Activated gamma-delta T cell (primary cell): ENCODE data around the gene FHOD3.

Source experiments
- DNase-seq: peaks from one replicate; lab custom pipeline; 2025; lab: John Stamatoyannopoulos, UW

The FHOD3 gene

DNA sequence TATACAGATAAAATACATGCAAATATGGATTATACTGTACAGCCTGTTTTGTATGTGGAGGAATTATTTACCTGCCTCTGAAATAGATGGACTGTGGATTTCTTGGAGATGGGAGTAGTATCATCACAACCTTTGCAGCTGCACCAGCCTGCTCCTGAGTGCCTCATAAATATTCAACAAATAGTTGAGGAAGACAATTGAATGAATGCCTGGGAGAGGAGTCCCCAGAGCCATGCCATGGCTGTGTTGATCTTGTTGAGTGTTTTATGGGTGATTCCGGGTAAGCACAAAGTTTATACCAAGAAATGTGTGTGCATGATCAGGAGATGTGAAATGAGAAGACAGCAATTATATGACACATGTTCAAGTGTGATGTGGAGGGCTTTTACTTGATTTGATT, 225.0 kb downstream of the FHOD3 start:
- DNase-seq: no peak

DNA sequence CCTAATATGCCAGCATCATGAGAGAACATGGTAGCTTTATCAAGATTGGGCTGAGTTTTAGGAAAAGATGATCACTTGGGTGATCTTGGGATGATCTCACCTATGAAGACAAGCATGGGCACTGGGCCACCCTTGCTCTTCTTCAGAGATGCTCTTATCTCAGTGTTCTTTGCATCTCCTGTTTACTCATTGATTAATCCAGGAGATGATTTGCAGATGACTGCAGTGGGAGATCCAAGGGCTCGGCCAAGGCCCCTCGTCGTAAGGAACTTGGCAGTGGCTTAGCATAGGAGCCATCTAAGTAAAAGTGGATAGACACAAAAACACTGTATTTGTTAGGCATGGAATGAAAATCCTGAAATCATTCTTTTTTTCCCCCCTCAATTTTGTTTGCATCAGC, 228.4 kb downstream of the FHOD3 start:
- no peak for DNase-seq

DNA sequence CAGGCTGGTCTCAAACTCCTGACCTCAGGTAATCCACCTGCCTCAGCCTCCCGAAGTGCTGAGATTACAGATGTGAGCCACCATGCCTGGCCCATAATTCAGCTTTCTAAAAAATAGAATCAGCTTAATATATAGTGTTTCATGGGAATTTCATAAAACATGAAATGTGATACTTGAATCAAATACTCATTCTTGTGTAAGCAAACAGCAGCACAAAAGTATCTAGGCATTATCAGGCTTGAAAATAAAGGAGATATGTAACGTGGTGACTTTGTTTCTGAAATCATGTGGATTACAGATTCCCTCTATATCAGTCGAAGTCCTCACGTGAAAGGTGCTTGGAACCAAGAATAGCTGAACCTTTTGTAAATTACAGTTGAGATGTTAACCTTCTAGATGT, 229.1 kb downstream of the FHOD3 start:
- no peak for DNase-seq

DNA sequence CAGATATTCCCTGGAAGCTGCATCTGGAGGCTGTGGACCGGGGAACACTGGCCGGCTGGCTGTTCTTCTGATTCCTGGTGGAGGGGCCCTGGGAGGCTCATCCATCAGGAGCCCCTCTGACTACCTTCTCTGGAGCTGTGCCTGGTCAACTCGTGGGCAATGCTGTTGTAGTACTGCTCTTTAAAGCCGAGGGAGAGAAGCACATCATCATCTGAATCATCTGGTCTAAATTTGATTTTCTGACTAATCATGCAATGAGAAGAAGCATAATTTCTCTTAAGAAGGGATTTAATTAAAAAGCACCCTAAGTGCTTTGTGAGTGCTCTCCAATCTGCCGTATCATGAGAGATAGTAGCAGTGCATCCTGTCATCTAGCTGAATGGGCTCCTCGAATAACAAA, 229.5 kb downstream of the FHOD3 start:
- DNase-seq: no peak

DNA sequence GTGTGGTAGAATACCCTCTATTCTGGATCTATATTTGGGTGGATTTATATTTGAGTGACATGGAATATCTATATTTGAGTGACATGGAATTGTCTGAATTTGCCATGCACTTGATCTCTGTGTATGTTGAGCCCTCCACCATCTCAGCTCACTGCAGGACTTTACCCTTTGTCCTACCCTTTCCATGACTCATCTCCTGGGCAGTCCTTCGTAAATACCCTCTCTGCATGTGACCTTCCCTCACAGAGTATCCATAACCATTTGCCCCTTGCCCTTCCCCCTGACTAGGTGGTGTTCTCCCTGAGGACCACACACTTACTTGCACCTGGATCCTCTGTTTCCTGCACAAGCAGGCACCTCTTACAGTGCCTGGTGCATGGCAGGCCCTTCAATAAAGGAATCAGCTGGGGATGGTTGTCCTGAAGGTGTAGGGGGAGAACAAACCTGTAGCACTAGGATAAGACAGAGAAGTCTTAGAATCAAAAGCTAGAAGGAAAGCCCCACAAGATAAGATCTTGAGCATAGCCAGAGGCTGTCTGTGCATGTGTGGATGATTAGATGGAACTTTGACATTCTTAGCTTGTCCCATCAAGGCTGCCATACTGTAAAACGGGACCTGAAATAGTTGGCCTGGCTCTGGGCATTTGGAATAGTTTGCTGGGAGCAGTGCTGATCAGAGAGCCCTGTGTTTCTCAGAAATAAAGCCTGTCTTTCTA, 230.4 kb downstream of the FHOD3 start:
- DNase-seq: no peak

DNA sequence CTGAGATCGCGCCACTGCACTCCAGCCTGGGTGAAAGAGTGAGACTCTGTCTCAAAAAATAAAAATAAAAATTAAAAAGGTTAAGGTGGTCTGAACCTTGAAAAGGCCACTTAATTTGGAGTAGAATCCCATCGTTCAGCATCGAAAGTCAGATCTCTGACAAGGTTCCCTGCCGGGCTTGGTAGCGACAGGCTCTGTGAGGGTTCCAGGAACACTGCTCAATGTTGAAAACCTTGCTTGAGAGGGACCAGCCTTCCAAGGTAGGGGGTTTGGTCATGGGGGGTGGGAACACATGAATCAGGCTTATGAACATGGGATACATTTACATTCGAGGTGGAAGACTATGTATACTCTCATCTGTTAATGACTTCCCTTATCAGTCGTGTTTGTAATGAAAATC, 232.2 kb downstream of the FHOD3 start:
- no peak for DNase-seq

DNA sequence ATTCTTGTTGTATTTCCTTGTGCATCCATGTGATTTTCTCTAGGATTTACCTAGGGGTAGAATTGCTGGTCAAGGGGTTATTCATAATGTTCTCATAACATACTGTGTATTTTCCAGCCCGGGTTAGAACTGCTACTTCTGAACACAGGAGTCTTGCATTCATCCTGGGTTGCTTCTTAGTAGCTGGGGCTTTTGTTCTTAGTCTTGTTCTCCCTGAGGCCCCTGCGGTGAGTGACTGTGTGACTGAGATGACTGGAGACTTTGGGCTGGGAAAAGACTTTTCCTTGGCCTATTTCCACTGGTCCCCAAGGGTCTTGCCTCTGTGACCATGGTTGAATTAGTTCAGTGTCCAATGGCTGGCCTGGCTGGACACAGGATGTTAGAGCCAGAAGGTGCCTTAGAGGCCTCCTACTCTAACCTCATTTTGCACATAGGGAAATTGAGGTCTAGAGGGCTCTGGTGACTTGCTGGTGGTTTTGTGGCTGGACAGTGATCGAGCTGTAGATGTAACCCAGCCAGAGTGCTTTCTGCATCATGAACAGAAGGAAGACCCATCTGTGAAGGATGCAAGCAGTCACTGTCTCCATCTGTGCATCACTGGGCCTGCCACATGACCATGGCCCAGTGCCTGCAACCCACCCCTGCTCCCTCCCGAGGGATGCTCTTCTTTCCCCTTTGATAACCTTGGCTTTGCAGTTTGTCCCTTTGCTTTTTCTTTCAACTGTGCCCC, 233.3 kb downstream of the FHOD3 start:
- DNase-seq: no peak

DNA sequence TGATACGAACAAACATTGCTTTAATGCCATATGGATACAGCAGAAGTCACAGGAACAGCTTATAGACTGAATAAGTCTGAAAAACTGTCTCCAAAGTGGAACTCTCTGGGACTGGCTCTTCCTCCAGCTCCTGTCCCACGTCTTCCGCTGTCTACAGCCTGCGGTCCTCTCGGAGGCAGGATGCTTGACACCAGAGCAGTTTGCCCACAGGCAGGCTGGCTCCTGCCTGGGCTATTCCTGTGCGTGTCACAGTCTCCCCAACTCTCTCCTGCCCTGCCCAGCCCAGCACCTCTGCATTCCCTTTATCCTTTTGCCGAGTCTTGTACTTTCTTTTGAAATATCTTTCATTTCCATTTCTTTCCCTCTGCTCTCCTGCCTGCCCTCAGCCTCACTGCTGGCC, 234.1 kb downstream of the FHOD3 start:
- no peak for DNase-seq

DNA sequence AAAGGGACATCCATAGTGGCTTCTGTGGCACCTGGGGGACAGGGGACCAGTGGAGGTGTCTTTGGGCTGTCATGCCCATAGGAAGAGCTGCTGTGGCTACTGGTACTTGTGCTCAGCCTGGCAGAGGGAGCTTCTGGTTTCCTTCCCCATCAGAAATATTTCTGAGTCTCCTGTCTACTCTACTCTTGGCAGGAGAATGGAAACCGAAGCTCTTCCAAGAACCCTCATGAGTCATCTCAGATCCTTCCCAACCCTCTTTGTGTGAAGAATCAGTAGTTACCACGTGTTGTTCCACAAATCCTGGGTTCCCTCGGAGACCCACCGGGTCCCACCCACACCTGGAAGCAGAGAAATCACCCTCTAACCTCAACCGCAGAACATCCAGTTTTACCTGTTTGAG, 234.9 kb downstream of the FHOD3 start:
- DNase-seq: no peak

DNA sequence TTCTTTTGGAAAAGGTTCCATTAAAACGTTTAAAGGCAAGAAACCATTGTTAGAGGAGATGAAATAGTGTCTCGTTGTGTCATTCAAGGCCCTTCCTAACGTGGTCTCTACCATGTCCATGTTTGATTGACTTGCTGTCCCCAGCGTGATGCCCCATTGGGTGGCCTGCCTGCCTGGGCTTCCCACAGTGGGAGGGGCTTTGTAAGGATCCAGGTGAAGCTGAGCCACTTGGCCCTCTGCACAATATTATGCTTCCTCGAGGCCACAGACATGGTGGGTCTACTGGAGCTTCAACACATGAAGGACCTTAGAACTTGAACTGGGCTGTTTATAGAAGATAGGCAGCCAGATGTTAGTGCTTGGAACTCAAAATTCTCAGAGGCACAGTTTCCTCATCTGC, 235.3 kb downstream of the FHOD3 start:
- no peak for DNase-seq

DNA sequence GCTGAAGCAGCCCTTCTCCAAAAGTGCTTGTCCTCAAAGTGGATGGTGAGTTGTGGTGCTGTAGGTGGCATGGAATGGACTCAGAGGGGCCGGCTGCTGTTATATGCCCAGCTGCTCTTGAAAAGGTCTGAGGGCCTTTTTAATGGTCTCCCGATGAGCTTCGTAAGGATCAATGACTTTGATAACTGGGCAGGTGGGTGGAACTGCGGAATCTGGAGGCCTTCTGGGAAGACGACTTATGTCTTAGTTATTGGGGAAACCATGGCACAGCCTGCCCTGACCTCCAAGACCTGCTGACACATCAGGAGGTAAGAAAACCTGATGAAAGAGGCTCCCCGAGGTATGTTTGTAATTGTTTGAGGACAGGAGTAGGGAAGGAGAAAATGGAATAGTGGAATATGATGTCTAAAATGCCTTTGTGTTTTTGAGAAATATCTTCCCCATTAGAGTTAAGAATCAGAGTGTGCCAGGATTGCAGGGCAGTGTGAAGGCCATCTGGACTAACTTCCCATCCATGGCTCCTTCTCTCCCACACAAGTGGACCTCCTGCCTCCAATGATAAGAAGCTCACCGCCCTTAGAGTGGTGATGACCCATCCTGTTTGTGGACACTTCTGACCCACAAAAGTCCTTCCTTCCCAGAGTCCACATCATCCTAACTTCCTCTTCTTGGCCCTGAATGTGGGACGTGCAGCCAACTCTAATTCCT, 236.1 kb downstream of the FHOD3 start:
- no peak for DNase-seq

DNA sequence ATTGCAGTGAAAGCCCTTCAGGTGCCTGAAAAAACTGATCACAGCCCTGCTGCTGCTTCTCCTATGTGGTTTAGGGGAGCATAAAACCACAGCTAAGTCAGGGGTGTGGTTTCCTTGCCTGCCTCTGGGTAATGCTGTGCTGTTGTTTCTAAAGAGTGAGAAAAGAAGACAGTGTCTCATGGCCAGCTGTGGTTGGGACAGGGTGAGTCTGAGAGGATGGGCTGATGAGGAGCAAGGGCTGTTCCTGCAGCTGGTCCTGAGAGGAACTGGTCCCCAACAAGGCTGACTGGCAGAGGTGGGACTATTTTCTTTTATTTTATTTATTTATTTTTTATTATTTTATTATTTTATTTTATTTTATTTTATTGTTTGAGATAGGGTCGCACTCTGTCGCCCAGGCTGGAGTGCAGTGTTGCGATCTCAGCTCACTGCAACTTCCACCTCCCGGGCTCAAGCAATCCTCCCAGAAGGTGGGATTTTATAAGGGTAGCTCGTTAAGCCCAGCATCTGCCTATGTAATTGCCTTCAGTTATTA, 236.7 kb downstream of the FHOD3 start:
- no peak for DNase-seq

DNA sequence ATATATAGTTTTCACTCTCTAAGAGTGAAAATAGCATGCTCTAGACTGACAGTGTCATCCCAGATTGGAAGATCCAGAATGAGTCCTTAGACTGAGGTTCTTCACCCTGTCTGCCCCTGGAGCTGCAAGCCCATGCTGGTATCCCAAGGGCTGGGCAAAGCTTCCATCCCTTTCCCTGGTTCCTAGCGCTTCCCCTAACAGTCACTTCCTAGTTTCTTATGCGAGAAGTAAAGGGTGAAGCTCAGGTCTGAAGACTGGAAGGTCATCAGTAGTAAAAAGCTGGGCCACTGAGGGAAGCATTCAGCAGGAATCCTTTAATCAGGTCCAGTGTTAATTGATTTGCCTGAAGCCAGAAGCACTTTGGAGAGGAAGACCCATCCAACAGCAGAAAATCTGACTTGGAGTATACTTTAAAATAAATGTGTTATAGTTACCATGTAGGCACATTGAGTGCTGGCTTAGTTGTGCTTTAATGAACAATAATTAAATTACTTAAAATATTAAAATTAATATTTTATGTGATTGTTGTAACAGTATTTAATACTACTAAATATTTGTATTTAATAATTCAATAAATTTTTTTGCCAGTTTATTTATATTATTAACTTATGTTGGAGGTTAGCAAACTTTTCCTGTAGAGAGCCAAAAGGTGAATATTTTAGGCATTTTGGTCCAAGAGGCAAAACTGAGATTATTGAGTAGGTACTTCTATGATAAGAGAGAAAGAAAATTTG, 237.9 kb downstream of the FHOD3 start:
- DNase-seq: no peak

DNA sequence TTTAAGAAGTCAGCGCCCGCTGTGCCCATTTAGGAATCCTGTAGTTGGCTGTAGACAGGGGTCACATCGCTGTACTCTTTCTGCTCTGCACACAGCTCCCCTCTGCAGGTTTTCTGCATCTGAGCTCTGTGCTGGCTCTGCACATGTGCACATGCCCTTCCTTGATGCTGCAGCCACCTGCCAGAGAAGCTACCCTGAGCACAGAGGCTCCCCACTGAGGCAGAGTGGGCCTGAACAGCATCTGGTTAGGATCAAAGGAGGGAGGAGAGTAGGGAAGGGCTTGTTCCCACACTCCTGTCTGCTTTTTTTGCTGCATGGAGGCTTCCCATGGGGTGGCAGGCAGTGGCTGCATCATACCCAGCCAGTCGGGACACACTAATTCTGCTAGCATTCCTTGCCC, 238.9 kb downstream of the FHOD3 start:
- DNase-seq: no peak

DNA sequence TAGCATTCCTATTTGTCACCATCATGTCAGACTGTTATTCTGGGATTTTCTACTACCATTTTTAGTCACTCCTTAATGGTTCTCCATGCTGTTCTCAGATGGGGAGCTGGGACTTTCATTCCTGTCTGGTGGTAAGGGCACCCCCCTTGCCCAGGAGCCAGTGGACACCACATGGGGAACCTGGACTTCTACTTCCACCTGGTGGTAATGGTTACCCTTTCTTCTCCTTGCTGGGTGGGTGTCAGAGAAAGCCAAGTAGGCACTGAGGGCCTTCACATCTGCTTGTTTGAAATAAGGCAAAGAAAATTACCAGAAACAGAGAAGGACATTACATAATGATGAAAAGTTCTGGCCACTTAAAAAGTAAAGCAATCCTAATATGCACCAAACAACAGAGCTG, 239.8 kb downstream of the FHOD3 start:
- no peak for DNase-seq

DNA sequence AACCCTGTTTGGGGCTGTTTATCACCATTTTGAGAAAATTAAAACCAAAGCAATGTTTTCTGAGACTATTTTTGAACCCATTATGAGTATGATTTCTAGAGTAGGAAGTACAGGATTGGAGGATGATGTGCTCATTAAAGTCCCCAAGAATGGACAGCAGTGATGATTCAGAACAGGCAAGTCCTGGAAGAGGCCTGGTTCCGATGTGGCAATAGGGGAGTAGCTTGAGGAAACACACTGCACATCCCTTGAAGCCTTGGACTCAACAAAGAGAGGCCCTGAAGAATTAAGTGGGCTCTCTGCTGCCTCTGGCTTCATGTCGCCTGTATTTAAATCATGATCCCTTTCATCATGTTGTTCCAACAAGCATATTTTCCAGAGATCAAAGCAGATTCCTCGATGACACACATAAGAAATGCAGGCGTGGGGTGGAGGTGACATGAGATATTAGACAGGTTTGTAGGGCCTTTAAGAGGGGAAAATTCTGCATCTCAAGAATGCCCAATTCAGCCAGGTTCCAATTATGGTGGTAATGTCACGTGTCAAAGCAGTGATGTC, 242.2 kb downstream of the FHOD3 start:
- DNase-seq: no peak

DNA sequence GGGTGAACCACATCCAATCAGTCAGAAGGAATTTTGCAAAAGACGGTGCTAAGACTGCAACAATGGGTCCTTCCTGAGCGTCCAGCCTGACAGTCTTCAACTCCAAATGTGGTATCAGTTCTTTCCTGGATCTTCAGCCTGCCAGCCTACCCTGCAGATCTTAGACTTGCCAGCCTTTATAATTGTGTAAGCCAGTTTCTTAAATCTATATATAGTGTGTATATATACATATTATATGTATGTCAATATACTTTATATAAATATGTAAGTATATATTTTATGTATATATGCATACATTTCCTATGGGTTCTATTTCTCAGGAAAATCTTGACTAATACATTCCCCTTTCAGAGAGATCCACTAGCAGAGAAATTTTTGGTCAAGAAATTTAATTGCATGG, 245.5 kb downstream of the FHOD3 start:
- no peak for DNase-seq

DNA sequence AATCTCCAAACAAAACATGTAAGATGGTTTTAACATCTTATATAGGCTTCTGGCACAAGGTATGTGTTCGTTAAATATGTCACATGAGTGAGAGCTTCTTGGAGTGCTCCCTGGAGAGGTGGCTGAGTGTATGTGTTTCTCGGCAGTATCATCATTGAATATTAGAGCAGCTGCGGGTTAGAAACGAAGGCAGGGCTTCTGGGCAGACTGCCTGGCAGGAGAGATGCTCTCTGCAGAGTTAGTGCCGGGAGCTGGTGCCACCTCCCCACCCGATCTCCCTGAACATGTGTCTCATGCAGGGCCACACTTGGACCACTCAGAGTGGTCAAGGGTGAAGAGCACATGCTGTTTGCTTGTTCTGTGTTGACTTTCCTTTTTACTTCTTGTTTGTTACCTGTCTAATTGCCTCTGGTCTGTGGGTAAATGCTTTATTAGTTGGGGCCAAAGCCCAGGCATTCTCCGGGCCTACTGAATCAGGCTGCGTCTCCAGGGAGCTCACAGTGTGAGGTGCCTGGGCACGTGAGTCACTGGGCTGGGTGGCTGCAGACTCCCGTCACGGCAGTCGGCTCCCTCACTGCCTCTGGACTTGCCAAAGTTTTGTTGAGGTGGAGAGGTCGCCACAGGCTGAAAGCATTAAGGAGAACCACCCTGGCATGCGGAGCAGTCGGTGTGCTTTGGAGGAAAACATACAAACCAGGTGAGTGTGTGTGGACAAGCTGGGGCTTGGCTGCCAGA, 246.6 kb downstream of the FHOD3 start:
- no peak for DNase-seq

DNA sequence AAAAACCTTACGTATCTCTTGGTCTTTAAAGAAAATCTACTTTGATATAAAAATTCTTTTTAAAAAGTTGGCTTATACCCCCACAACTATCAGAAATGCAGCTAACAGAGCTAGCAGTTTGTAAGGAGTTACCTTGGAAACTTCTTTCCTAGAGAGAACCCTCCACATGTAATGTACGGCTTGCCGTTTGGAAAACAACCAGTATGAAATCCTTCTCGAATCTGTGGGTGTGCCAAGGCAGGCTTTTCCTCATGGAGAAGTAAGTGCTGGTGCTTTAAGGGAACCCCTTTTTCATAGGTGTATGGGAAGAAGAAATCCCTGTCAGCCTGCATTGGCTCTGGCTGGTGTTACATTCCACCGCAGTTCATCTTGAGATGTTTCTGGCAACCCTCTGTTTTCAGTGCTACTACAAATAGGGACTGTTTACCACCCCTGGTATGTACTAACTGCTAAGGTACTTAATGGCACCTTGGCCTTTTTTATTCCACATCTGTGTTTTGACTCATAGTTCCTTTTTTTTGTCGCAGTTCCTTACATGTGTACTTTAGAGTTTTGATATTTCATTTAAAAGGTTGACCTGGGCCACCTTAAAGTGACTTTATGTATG, 248.4 kb downstream of the FHOD3 start:
- no peak for DNase-seq

DNA sequence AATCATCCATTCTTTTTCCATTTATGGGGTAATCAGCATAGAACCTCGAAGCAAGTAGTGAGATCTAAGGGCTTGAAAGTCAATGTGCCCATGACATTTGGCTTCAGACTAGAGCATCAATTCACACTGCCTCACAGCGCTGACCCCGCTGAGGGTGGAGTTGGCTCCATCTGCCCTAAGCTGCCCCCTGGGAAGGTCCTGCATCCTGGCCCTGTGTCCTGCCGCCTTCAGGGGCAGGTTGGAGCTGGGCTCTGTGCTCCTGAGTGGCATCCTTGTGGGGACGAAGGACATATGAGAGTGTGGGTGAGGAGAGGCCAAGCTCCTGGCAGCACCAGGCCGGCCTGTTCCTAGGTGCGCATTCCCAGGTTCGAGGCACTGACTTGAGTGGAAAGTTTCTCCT, 249.4 kb downstream of the FHOD3 start:
- no peak for DNase-seq

DNA sequence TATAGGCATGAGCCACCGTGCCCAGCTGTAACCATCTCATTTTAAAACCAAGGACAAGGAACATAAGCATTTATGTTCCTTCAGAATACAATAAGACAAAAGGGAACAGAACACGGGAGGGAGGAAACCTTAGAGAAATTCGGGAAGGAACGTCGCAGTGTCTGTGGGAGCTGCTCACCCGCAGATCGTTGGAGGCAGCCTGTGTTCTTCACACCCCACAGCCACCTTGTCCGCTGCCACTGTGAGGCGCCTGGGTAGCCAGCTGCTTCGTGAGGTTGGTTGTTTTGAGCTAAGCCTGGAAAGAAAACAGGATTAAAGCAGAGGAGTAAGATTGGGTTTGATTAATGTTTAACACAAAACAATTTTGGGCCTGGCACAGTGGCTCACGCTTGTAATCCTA, 250.0 kb downstream of the FHOD3 start:
- DNase-seq: no peak
